Measurements from ENCODE around the gene ACSM2A. TPM values are rescaled to one million over a fixed set of nuclear protein-coding genes. Genes with fewer than 3 reads are reported as not detected.
"Not testable (repeated sequence)": the region's sequence is repeated elsewhere in the genome, so short reads cannot be mapped to it uniquely, and the experiment has no call there.

Gene ACSM2A
- total RNA-seq (not detected in 2 replicates), polyA plus RNA-seq (not detected in 2 replicates), polyA minus RNA-seq (ENCODE audit: low replicate concordance) (not detected in 2 replicates)
- not detected in 2 replicates for polyA plus RNA-seq (2012)

GRCh38 chr16:20451364-20451763 lies at the start of gene ACSM2A:
ACSM2A (plus strand) TSS chr16:20451521; CDS start chr16:20460115, 8,594 bp downstream.
- H2AFZ ChIP-seq (ENCODE audit: low read length); H3K9ac ChIP-seq (ENCODE audit: insufficient read depth, low read length); H3K4me1 ChIP-seq (ENCODE audit: control insufficient read depth, extremely low read depth, insufficient read depth, low read length); H3K27me3 ChIP-seq (ENCODE audit: control insufficient read depth, insufficient read depth, low read length); H3K9me3 ChIP-seq (ENCODE audit: control insufficient read depth, insufficient read depth, low read depth, low read length); H3K36me3 ChIP-seq (ENCODE audit: control insufficient read depth, insufficient read depth, low read length); H4K20me1 ChIP-seq (ENCODE audit: control insufficient read depth, extremely low read depth, insufficient read depth, low read length); H3K4me2 ChIP-seq (ENCODE audit: extremely low read depth, insufficient read depth, low read length); H3K27ac ChIP-seq (ENCODE audit: insufficient read depth, low read length); DNase-seq (ENCODE audit: low read depth in 2 of 2); H3K79me2 ChIP-seq (ENCODE audit: control insufficient read depth, insufficient read depth, low read length); H3K4me3 ChIP-seq (replicated peaks in 1 of 4; ENCODE audit: control extremely low read depth in 1 of 4, insufficient read depth in 1 of 4, low read depth in 3 of 4, low read length in 4 of 4): not testable (repeated sequence)

GRCh38 chr16:20402651-20403050 lies 48.7 kb upstream of the ACSM2A start:
- Histone ChIP-seq H3K79me2 (ENCODE audit: control insufficient read depth, insufficient read depth, low read length) (no peaks in the 10 kb centered on the region), H3K36me3 (ENCODE audit: control insufficient read depth, insufficient read depth, low read length) (no peaks in the 10 kb centered on the region), H3K4me1 (ENCODE audit: control insufficient read depth, extremely low read depth, insufficient read depth, low read length) (no peaks in the 10 kb centered on the region), H3K9me3 (ENCODE audit: control insufficient read depth, insufficient read depth, low read depth, low read length) (no peaks in the 10 kb centered on the region), H3K27me3 (ENCODE audit: control insufficient read depth, insufficient read depth, low read length) (no peaks in the 10 kb centered on the region), H2AFZ (ENCODE audit: low read length) (no peak overlapping the region), H4K20me1 (ENCODE audit: control insufficient read depth, extremely low read depth, insufficient read depth, low read length) (no peaks in the 10 kb centered on the region), H3K4me2 (ENCODE audit: extremely low read depth, insufficient read depth, low read length) (no peak overlapping the region), H3K9ac (ENCODE audit: insufficient read depth, low read length) (no peak overlapping the region), H3K4me3 (replicated peaks in 1 of 4; ENCODE audit: control extremely low read depth in 1 of 4, insufficient read depth in 1 of 4, low read depth in 3 of 4, low read length in 4 of 4) (no peak overlapping the region), H3K27ac (ENCODE audit: insufficient read depth, low read length) (no peak overlapping the region)
- TF ChIP-seq EZH2 (IDR thresholded peaks at IDR 0.05; ENCODE audit: low read length, missing control alignments) (no peak), CTCF (conservative IDR thresholded peaks at IDR 0.05 in 1 of 2, IDR thresholded peaks at IDR 0.05 in 1 of 2; ENCODE audit: low read depth in 1 of 2, low read length in 2 of 2) (no peak)
- no peak for DNase-seq (ENCODE audit: low read depth in 2 of 2)

- no peaks in the 10 kb centered on the region for H3K4me1 ChIP-seq (ENCODE audit: control insufficient read depth, extremely low read depth, insufficient read depth, low read length)
- DNase-seq (ENCODE audit: low read depth in 2 of 2) = no peak
- H3K27me3 ChIP-seq (ENCODE audit: control insufficient read depth, insufficient read depth, low read length) = no peaks in the 10 kb centered on the region
- no peak within 1 kb of the TSS for H3K9ac ChIP-seq (ENCODE audit: insufficient read depth, low read length)
- H3K4me2 ChIP-seq (ENCODE audit: extremely low read depth, insufficient read depth, low read length) = no peak within 1 kb of the TSS
- H3K79me2 ChIP-seq (ENCODE audit: control insufficient read depth, insufficient read depth, low read length) = no peaks in the 10 kb centered on the region
- no peaks in the 10 kb centered on the region for H4K20me1 ChIP-seq (ENCODE audit: control insufficient read depth, extremely low read depth, insufficient read depth, low read length)
- no peak for TF ChIP-seq EZH2 (IDR thresholded peaks at IDR 0.05; ENCODE audit: low read length, missing control alignments)
- no peak for TF ChIP-seq CTCF (conservative IDR thresholded peaks at IDR 0.05 in 1 of 2, IDR thresholded peaks at IDR 0.05 in 1 of 2; ENCODE audit: low read depth in 1 of 2, low read length in 2 of 2)
- no peaks in the 10 kb centered on the region for H3K9me3 ChIP-seq (ENCODE audit: control insufficient read depth, insufficient read depth, low read depth, low read length)
- no peak within 1 kb of the TSS for H3K27ac ChIP-seq (ENCODE audit: insufficient read depth, low read length)
- no peak within 1 kb of the TSS for H3K4me3 ChIP-seq (replicated peaks in 1 of 4; ENCODE audit: control extremely low read depth in 1 of 4, insufficient read depth in 1 of 4, low read depth in 3 of 4, low read length in 4 of 4)
- no peaks in the 10 kb centered on the region for H3K36me3 ChIP-seq (ENCODE audit: control insufficient read depth, insufficient read depth, low read length)
- no peak within 1 kb of the TSS for H2AFZ ChIP-seq (ENCODE audit: low read length)
These were observed 46.7 kb upstream of the ACSM2A start, which contains the start of gene PDILT for GRCh38 chr16:20404637-20405036. PDILT (minus strand) TSS chr16:20404737; CDS start chr16:20399300, 5,437 bp downstream.
